ENCODE data around the gene ZNF609.

Gene ZNF609

GRCh38 chr15:64634027-64634426 lies 173.6 kb downstream of the ZNF609 start:
- ATAC-seq: no peak
- TF ChIP-seq ZNF565 (CRISPR knock-in tag; conservative IDR thresholded peaks at IDR 0.05; ENCODE audit: low read depth) (no peak), ZFP3 (CRISPR knock-in tag; IDR thresholded peaks at IDR 0.05) (no peak), ISL1 (CRISPR knock-in tag; IDR thresholded peaks at IDR 0.05) (no peak), RARB (CRISPR knock-in tag; IDR thresholded peaks at IDR 0.05) (no peak), GLIS3 (CRISPR knock-in tag; IDR thresholded peaks at IDR 0.05) (no peak), ESRRG (CRISPR knock-in tag; IDR thresholded peaks at IDR 0.05) (no peak), TOX (CRISPR knock-in tag; IDR thresholded peaks at IDR 0.05; ENCODE audit: borderline replicate concordance) (no peak), CSDC2 (CRISPR knock-in tag; IDR thresholded peaks at IDR 0.05) (no peak), SNAI2 (CRISPR knock-in tag; IDR thresholded peaks at IDR 0.05) (no peak), TCF4 (CRISPR knock-in tag; IDR thresholded peaks at IDR 0.05; ENCODE audit: borderline replicate concordance) (no peak), ZFP30 (CRISPR knock-in tag; IDR thresholded peaks at IDR 0.05) (no peak), ZC3H10 (CRISPR knock-in tag; IDR thresholded peaks at IDR 0.05) (no peak), ZNF8 (CRISPR knock-in tag; IDR thresholded peaks at IDR 0.05) (no peak), OSR1 (CRISPR knock-in tag; IDR thresholded peaks at IDR 0.05) (no peak), BACH2 (CRISPR knock-in tag; IDR thresholded peaks at IDR 0.05; ENCODE audit: borderline replicate concordance) (no peak), PATZ1 (CRISPR knock-in tag; IDR thresholded peaks at IDR 0.05; ENCODE audit: borderline replicate concordance) (no peak), POU6F1 (CRISPR knock-in tag; IDR thresholded peaks at IDR 0.05; ENCODE audit: borderline replicate concordance, low read depth) (no peak), ARNTL (CRISPR knock-in tag; IDR thresholded peaks at IDR 0.05; ENCODE audit: borderline replicate concordance, low read depth) (no peak), PPARA (CRISPR knock-in tag; IDR thresholded peaks at IDR 0.05; ENCODE audit: borderline replicate concordance) (no peak)

DNA sequence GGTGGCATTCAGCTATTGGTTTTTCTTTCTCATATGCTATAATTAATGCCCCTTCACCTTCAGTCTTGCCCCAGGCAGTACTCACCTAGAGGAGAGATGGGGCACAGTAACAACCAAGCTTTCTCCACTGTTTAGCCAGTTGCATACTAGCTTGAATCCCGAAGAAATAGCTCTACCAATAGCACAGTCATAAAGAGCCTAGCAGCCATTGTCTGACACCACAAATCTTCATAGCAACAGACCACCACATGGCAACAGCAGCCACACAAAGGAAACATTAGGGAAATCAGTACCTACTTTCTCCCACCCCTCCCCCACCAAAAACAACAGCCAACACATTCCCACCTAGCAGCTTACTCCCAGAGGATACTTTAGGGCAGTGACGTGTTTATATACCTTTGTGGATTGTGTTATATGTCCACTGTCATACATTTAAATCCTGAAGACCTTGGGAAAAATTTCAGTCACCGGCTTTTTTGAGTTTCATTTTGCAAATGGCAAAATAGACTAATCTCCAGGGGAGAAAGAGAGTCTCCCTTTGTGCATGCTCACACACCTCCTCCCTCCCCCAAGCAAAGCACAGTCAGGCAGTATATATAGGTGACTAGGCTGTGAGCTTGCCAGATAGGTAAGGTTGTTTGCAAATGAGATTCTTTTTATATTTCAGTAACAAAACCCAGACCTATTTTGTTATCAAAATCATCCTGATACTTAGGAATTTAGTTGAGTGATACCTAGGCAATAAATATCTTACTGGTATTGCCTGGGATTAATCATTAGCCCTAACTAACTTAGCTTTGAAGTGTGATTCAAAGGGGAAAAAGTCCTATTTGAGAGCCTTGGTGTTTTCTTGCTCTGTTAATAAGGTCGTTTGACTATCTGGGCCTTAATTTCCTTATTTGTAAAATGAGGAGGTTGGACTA lies 174.5 kb downstream of the ZNF609 start:
- TF ChIP-seq BACH2 (CRISPR knock-in tag; IDR thresholded peaks at IDR 0.05; ENCODE audit: borderline replicate concordance) (no peak), PATZ1 (CRISPR knock-in tag; IDR thresholded peaks at IDR 0.05; ENCODE audit: borderline replicate concordance) (no peak), POU6F1 (CRISPR knock-in tag; IDR thresholded peaks at IDR 0.05; ENCODE audit: borderline replicate concordance, low read depth) (no peak), ZC3H10 (CRISPR knock-in tag; IDR thresholded peaks at IDR 0.05) (no peak), ZFP3 (CRISPR knock-in tag; IDR thresholded peaks at IDR 0.05) (no peak), ZFP30 (CRISPR knock-in tag; IDR thresholded peaks at IDR 0.05) (no peak)
- ATAC-seq: peak; percentile 55; the same call in 2 of the 3 replicates

- peak; percentile 60 for ATAC-seq
- TF ChIP-seq TCF4 (CRISPR knock-in tag; IDR thresholded peaks at IDR 0.05; ENCODE audit: borderline replicate concordance) (no peak), ISL1 (CRISPR knock-in tag; IDR thresholded peaks at IDR 0.05) (no peak; the same call in 1 of the 2 replicates), ZFP30 (CRISPR knock-in tag; IDR thresholded peaks at IDR 0.05) (no peak), ZNF565 (CRISPR knock-in tag; conservative IDR thresholded peaks at IDR 0.05; ENCODE audit: low read depth) (no peak), OSR1 (CRISPR knock-in tag; IDR thresholded peaks at IDR 0.05) (no peak), ZFP3 (CRISPR knock-in tag; IDR thresholded peaks at IDR 0.05) (no peak), ZNF70 (CRISPR knock-in tag; IDR thresholded peaks at IDR 0.05) (no peak), BACH2 (CRISPR knock-in tag; IDR thresholded peaks at IDR 0.05; ENCODE audit: borderline replicate concordance) (no peak), ZNF8 (CRISPR knock-in tag; IDR thresholded peaks at IDR 0.05) (no peak)
- TF ChIP-seq, protein P1, sequence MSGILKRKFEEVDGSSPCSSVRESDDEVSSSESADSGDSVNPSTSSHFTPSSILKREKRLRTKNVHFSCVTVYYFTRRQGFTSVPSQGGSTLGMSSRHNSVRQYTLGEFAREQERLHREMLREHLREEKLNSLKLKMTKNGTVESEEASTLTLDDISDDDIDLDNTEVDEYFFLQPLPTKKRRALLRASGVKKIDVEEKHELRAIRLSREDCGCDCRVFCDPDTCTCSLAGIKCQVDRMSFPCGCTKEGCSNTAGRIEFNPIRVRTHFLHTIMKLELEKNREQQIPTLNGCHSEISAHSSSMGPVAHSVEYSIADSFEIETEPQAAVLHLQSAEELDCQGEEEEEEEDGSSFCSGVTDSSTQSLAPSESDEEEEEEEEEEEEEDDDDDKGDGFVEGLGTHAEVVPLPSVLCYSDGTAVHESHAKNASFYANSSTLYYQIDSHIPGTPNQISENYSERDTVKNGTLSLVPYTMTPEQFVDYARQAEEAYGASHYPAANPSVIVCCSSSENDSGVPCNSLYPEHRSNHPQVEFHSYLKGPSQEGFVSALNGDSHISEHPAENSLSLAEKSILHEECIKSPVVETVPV (CRISPR knock-in tag; IDR thresholded peaks at IDR 0.05): no peak
- TF ChIP-seq, protein P2, sequence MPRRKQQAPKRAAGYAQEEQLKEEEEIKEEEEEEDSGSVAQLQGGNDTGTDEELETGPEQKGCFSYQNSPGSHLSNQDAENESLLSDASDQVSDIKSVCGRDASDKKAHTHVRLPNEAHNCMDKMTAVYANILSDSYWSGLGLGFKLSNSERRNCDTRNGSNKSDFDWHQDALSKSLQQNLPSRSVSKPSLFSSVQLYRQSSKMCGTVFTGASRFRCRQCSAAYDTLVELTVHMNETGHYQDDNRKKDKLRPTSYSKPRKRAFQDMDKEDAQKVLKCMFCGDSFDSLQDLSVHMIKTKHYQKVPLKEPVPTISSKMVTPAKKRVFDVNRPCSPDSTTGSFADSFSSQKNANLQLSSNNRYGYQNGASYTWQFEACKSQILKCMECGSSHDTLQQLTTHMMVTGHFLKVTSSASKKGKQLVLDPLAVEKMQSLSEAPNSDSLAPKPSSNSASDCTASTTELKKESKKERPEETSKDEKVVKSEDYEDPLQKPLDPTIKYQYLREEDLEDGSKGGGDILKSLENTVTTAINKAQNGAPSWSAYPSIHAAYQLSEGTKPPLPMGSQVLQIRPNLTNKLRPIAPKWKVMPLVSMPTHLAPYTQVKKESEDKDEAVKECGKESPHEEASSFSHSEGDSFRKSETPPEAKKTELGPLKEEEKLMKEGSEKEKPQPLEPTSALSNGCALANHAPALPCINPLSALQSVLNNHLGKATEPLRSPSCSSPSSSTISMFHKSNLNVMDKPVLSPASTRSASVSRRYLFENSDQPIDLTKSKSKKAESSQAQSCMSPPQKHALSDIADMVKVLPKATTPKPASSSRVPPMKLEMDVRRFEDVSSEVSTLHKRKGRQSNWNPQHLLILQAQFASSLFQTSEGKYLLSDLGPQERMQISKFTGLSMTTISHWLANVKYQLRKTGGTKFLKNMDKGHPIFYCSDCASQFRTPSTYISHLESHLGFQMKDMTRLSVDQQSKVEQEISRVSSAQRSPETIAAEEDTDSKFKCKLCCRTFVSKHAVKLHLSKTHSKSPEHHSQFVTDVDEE (CRISPR knock-in tag; IDR thresholded peaks at IDR 0.05): no peak
These were observed 175.4 kb downstream of the ZNF609 start for GRCh38 chr15:64635499-64636495.

Measured in SK-N-SH treated with all-trans-retinoic acid at 6 μM for 48 hours (cell line).